HCT116 (cell line): ENCODE measurements around the gene ELOA. TPM values are rescaled to one million over a fixed set of nuclear protein-coding genes. Genes with fewer than 3 reads are reported as not detected.
A peak's percentile ranks its signal among the peaks of the same experiment; 100 is the strongest.

Source experiments
- ATAC-seq: fragments of 200-7000 bp; cut with Tn5 transposase; 2 replicates; pipeline ENCODE4 v1.9.1; 2020; ENCODE audit warnings: mild to moderate bottlenecking, moderate library complexity
- BruUV-seq: library from RNA; stranded (reverse); fragments of 400-500 nt; replicated peaks from 2 replicates; lab custom pipeline; 2021; lab: Mats Ljungman, UMichigan
- CTCF ChIA-PET: fragments of 300-600 bp; sonication (Branson Sonifier 250); formaldehyde crosslinking; loops from one replicate; lab custom pipeline; 2021; ENCODE audit warnings: antibody characterized with exemption; lab: Charles Lee
- POLR2A ChIA-PET: fragments of 300-600, 350-600 bp; sonication (Branson Sonifier 250); formaldehyde crosslinking; loops from one replicate; lab custom pipeline; 2021; ENCODE audit warnings: antibody characterized with exemption; lab: Charles Lee
- RAD21 ChIA-PET, 2 experiments: fragments of 300-600 bp; sonication (Branson Sonifier 250); formaldehyde crosslinking; loops; one replicate each; lab custom pipeline; 2023; ENCODE audit warnings: low total read pairs in 2 of 2; ENCODE audit not compliant: uncharacterized antibody in 2 of 2, unreplicated experiment in 2 of 2, low non-redundant PET in 1 of 2; lab: Charles Lee
- DNase-seq: peaks from one replicate; pipeline ENCODE4 v3.0.0-alpha.2; 2010; ENCODE audit warnings: low read depth, low spot score
- H2AFZ ChIP-seq: fragments of 200-600 bp; shearing (Covaris generic), sonication (generic); 2 replicates; pipeline ENCODE4 v1.6.1; 2017; ENCODE audit warnings: low read depth, mixed run types, mixed read lengths, antibody characterized with exemption, low read length; ENCODE audit not compliant: poor library complexity, severe bottlenecking
- H3K27ac ChIP-seq: 2 replicates; pipeline ENCODE4 v1.5.1; 2012; ENCODE audit warnings: low read depth, low read length
- H3K27me3 ChIP-seq: fragments of 200-600 bp; sonication (generic); 2 replicates; pipeline ENCODE4 v1.6.1; 2016; ENCODE audit warnings: mixed run types, low read length, mixed read lengths; ENCODE audit not compliant: insufficient read depth
- H3K36me3 ChIP-seq, 2 experiments: fragments of 200-500 bp in 1 of 2; fragments of 200-600 bp in 1 of 2; sonication (Bioruptor generic) in 1 of 2; sonication (generic) in 1 of 2; 2 replicates each; pipeline versions ENCODE4 v1.5.1 to v1.6.1; 2014 to 2016; ENCODE audit warnings: low read length in 2 of 2, inconsistent platforms in 1 of 2, mixed read lengths in 1 of 2, mixed run types in 1 of 2; ENCODE audit not compliant: insufficient read depth in 2 of 2, control insufficient read depth in 1 of 2
- H3K4me1 ChIP-seq, 2 experiments: fragments of 200-600 bp in 1 of 2; sonication (generic) in 1 of 2; 2 replicates each; pipeline versions ENCODE4 v1.5.1 to v1.6.1; 2012 to 2017; ENCODE audit warnings: low read length in 2 of 2, inconsistent platforms in 1 of 2, mild to moderate bottlenecking in 1 of 2, mixed read lengths in 1 of 2, mixed run types in 1 of 2, moderate library complexity in 1 of 2; ENCODE audit not compliant: insufficient read depth in 2 of 2, control insufficient read depth in 1 of 2
- H3K4me2 ChIP-seq: fragments of 200-600 bp; sonication (generic); 2 replicates; pipeline ENCODE4 v1.6.1; 2017; ENCODE audit warnings: mixed run types, low read length, mixed read lengths
- H3K4me3 ChIP-seq, 2 experiments: fragments of 200-600 bp in 1 of 2; sonication (generic) in 1 of 2; replicated peaks in 1 of 2; 2 replicates each; pipeline ENCODE4 v1.5.1; 2011 to 2016; ENCODE audit warnings: low read length in 2 of 2, control low read depth in 1 of 2, low read depth in 1 of 2, mild to moderate bottlenecking in 1 of 2, mixed read lengths in 1 of 2, mixed run types in 1 of 2
- H3K79me2 ChIP-seq: fragments of 200-600 bp; sonication (generic); 2 replicates; pipeline ENCODE4 v1.6.1; 2017; ENCODE audit warnings: mild to moderate bottlenecking, mixed run types, low read length, moderate library complexity, mixed read lengths; ENCODE audit not compliant: insufficient read depth
- H3K9ac ChIP-seq: fragments of 200-600 bp; sonication (generic); 2 replicates; pipeline ENCODE4 v1.6.1; 2016; ENCODE audit warnings: low read length, mixed read lengths
- H3K9me2 ChIP-seq: fragments of 200-600 bp; sonication (generic), shearing (Covaris generic); 2 replicates; pipeline ENCODE4 v1.6.1; 2017; ENCODE audit warnings: mixed run types, mild to moderate bottlenecking, moderate library complexity; ENCODE audit not compliant: insufficient read depth
- H3K9me3 ChIP-seq, 2 experiments: fragments of 200-500 bp in 1 of 2; fragments of 200-600 bp in 1 of 2; sonication (Bioruptor generic) in 1 of 2; sonication (generic) in 1 of 2; 2 replicates each; pipeline ENCODE4 v1.6.1; 2014 to 2017; ENCODE audit warnings: low read length in 2 of 2, mixed read lengths in 2 of 2, inconsistent platforms in 1 of 2, low read depth in 1 of 2, mild to moderate bottlenecking in 1 of 2, mixed run types in 1 of 2, moderate library complexity in 1 of 2; ENCODE audit not compliant: control insufficient read depth in 1 of 2, insufficient read depth in 1 of 2
- H4K20me1 ChIP-seq: fragments of 200-600 bp; sonication (generic), shearing (Covaris generic); 2 replicates; pipeline ENCODE4 v1.6.1; 2017; ENCODE audit warnings: mixed run types, mild to moderate bottlenecking, moderate library complexity; ENCODE audit not compliant: insufficient read depth
- CEBPB ChIP-seq: IDR thresholded peaks from 2 replicates; pipeline ENCODE4 v1.6.1; 2012; ENCODE audit warnings: low read depth
- ELF1 ChIP-seq: IDR thresholded peaks from 2 replicates; pipeline ENCODE4 v1.6.1; 2012; ENCODE audit warnings: low read depth, borderline replicate concordance
- EZH2phosphoT487 ChIP-seq: fragments of 200-600 bp; IDR thresholded peaks from 2 replicates; pipeline ENCODE4 v1.6.1; 2018; ENCODE audit warnings: antibody characterized with exemption, borderline replicate concordance
- POLR2AphosphoS5 ChIP-seq: IDR thresholded peaks from 2 replicates; pipeline ENCODE4 v1.6.1; 2011; ENCODE audit warnings: mild to moderate bottlenecking, low read depth, low read length, moderate library complexity
- RAD21 ChIP-seq: IDR thresholded peaks from 2 replicates; pipeline ENCODE4 v1.6.1; 2012; ENCODE audit warnings: low read depth, mild to moderate bottlenecking
- REST ChIP-seq: IDR thresholded peaks from 2 replicates; pipeline ENCODE4 v1.6.1; 2012; ENCODE audit warnings: low read depth
- SP1 ChIP-seq: IDR thresholded peaks from 2 replicates; pipeline ENCODE4 v1.6.1; 2012; ENCODE audit warnings: low read depth
- TCF7L2 ChIP-seq: IDR thresholded peaks from 2 replicates; pipeline ENCODE4 v1.7.0; 2011; ENCODE audit warnings: borderline replicate concordance, inconsistent platforms; ENCODE audit not compliant: insufficient read depth, insufficient read length; ENCODE audit errors: extremely low read depth
- ZBTB33 ChIP-seq: IDR thresholded peaks from 2 replicates; pipeline ENCODE4 v1.6.1; 2011; ENCODE audit warnings: mild to moderate bottlenecking, low read length, moderate library complexity; ENCODE audit not compliant: insufficient replicate concordance; ENCODE audit errors: extremely low read depth
- ZNF274 ChIP-seq: fragments of 200-500 bp; sonication (Bioruptor generic); IDR thresholded peaks from 2 replicates; pipeline ENCODE4 v1.6.1; 2014; ENCODE audit warnings: mild to moderate bottlenecking, low read depth, low read length, inconsistent platforms
- intact Hi-C: fragments of 100-400 bp; cut with micrococcal nuclease; formaldehyde crosslinking; loops from 2 replicates; pipeline ENCODE4 v1.10.0; 2022
- total RNA-seq: library from RNA; stranded (reverse); gene quantifications from one replicate; pipeline ENCODE4 v1.2.1, GENCODE V29; 2021; ENCODE audit not compliant: unreplicated experiment
- TF ChIP-seq, protein P1 (sequence below): IDR thresholded peaks from 2 replicates; pipeline ENCODE4 v1.6.1; 2012
- TF ChIP-seq, protein P2 (sequence below): IDR thresholded peaks from 2 replicates; pipeline ENCODE4 v1.6.1; 2012

ELOA gene
- total RNA-seq, 1 experiment from 2014 or later: 39.3 TPM

DNA sequence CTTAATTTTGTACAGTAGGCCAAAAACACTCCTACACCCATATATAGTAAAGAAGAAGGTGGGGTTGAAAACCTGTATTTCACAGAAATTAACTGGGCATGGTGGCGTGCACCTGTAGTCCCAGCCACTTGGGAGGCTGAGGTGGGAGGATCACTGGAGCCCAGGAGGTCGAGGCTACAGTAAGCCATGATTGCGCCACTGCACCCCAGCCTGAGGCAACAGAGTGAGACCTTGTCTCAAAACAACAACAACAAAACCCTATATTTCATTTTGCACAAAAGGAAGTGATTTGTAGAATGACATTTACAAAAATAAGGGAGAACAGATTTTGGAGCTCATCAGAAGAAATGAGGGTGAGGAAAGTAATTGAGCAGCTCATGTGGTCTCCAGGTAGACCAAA is 45.4 kb downstream of the ELOA start:
- Histone ChIP-seq H3K9me2 (no peaks in the 10 kb centered on the region), H3K79me2 (peaks cover 51% of the 10 kb centered on the region), H3K4me2 (peak overlapping the region; percentile 78), H3K9ac (peak overlapping the region; percentile 85; the same call in 1 of the 2 replicates), H4K20me1 (no peaks in the 10 kb centered on the region), H3K27ac (peak overlapping the region; percentile 79; the same call in 1 of the 2 replicates), H3K4me1 (peaks cover 31 to 47% of the 10 kb centered on the region in 2 experiments), H3K9me3 (no peaks in the 10 kb centered on the region), H3K27me3 (no peaks in the 10 kb centered on the region), H3K36me3 (peaks cover 29 to 38% of the 10 kb centered on the region in 2 experiments; a peak in 3 of 4 replicates), H2AFZ (no peak overlapping the region), H3K4me3 (no peak overlapping the region)
- DNase-seq (no peak), ATAC-seq (no peak)
- ChIA-PET POLR2A (interaction anchor here (0.6 to 3.8 kb wide), 2 partner anchors 10 to 229 kb away, joined by 3 to 30 read pairs; partner anchors contain the start of gene PITHD1), CTCF (interaction anchor here (2.3 to 4.1 kb wide), 2 partner anchors 9 to 17 kb away, joined by 7 to 15 read pairs; no protein-coding TSS in a partner anchor), RAD21 (no interaction called here)
- intact Hi-C loops: no loop called here
- BruUV-seq: no TSS peak
- no peak for TF ChIP-seq TCF7L2
- TF ChIP-seq POLR2AphosphoS5: no peak
- TF ChIP-seq, protein P1, sequence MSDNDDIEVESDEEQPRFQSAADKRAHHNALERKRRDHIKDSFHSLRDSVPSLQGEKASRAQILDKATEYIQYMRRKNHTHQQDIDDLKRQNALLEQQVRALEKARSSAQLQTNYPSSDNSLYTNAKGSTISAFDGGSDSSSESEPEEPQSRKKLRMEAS: no peak
- TF ChIP-seq, protein P2, sequence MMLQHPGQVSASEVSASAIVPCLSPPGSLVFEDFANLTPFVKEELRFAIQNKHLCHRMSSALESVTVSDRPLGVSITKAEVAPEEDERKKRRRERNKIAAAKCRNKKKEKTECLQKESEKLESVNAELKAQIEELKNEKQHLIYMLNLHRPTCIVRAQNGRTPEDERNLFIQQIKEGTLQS: no peak
- TF ChIP-seq REST: no peak
- no peak for TF ChIP-seq SP1
- TF ChIP-seq ZBTB33: no peak
- no peak for TF ChIP-seq CEBPB
- TF ChIP-seq RAD21: no peak
- TF ChIP-seq ELF1: no peak
- no peak for TF ChIP-seq EZH2phosphoT487
- TF ChIP-seq ZNF274: no peak
- TF ChIP-seq, all 23 proteins: peak for 0
